ENCODE data around the gene C6orf52. TPM values are rescaled to one million over a fixed set of nuclear protein-coding genes. Genes with fewer than 3 reads are reported as not detected.
A peak's percentile ranks its signal among the peaks of the same experiment; 100 is the strongest.
"Not testable (repeated sequence)": the region's sequence is repeated elsewhere in the genome, so short reads cannot be mapped to it uniquely, and the experiment has no call there.

C6orf52 gene
- total RNA-seq, 2 experiments from 2014 or later: not detected

DNA sequence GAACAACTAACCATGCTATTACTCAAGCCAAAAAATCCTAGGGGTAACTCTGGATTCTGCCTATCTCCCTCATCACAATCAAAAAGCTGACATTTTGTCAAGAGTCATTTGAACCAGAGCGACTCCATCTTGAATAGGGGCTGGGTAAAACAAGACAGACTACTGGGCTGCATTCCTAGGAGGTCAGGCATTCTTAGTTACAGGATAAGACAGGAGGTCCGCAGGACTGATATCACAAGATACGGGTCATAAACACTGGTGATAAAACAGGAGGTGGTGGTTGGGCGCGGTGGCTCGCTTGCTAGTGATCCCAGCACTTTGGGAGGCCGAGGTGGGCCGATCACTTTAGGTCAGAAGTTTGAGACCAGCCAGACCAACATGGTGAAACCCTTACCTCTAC, 32.2 kb downstream of the C6orf52 start:
- H3K27me3 Mint-ChIP-seq: peaks cover 14% of the 10 kb centered on the region
- Histone ChIP-seq H3K27ac (ENCODE audit: low read depth in 1 of 2, low read length in 2 of 2) (no peak overlapping the region), H3K4me1 (ENCODE audit: insufficient read depth, low read length) (no peaks in the 10 kb centered on the region), H3K36me3 (ENCODE audit: insufficient read depth, low read length) (no peaks in the 10 kb centered on the region), H3K9me3 (ENCODE audit: control insufficient read depth in 1 of 2, insufficient read depth in 1 of 2, low read length in 2 of 2) (no peaks in the 10 kb centered on the region), H3K4me3 (ENCODE audit: low read length) (no peak overlapping the region), H3K27me3 (ENCODE audit: control insufficient read depth in 1 of 2, insufficient read depth in 2 of 2, low read length in 2 of 2) (no peaks in the 10 kb centered on the region)
- intact Hi-C loops (cut with DNase I, micrococcal nuclease): no loop called here
- CTCF ChIA-PET: interaction anchor here (0.7 kb wide), 1 partner anchor 57 kb away, joined by 3 read pairs; no protein-coding TSS in a partner anchor
- H3K4me3 Mint-ChIP-seq: no peak overlapping the region
- TF ChIP-seq, protein P1, sequence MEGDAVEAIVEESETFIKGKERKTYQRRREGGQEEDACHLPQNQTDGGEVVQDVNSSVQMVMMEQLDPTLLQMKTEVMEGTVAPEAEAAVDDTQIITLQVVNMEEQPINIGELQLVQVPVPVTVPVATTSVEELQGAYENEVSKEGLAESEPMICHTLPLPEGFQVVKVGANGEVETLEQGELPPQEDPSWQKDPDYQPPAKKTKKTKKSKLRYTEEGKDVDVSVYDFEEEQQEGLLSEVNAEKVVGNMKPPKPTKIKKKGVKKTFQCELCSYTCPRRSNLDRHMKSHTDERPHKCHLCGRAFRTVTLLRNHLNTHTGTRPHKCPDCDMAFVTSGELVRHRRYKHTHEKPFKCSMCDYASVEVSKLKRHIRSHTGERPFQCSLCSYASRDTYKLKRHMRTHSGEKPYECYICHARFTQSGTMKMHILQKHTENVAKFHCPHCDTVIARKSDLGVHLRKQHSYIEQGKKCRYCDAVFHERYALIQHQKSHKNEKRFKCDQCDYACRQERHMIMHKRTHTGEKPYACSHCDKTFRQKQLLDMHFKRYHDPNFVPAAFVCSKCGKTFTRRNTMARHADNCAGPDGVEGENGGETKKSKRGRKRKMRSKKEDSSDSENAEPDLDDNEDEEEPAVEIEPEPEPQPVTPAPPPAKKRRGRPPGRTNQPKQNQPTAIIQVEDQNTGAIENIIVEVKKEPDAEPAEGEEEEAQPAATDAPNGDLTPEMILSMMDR (IDR thresholded peaks at IDR 0.05): no peak
- DNase-seq (no peak), ATAC-seq (ENCODE audit: poor library complexity) (no peak)
- peaks cover 7% of the 10 kb centered on the region for H3K9me3 Mint-ChIP-seq
- H3K36me3 Mint-ChIP-seq (ENCODE audit: low read depth): no peaks in the 10 kb centered on the region
- H3K4me1 Mint-ChIP-seq (ENCODE audit: low read depth): no peaks in the 10 kb centered on the region
- no peak overlapping the region for H3K27ac Mint-ChIP-seq
- POLR2A ChIA-PET: no interaction called here

DNA sequence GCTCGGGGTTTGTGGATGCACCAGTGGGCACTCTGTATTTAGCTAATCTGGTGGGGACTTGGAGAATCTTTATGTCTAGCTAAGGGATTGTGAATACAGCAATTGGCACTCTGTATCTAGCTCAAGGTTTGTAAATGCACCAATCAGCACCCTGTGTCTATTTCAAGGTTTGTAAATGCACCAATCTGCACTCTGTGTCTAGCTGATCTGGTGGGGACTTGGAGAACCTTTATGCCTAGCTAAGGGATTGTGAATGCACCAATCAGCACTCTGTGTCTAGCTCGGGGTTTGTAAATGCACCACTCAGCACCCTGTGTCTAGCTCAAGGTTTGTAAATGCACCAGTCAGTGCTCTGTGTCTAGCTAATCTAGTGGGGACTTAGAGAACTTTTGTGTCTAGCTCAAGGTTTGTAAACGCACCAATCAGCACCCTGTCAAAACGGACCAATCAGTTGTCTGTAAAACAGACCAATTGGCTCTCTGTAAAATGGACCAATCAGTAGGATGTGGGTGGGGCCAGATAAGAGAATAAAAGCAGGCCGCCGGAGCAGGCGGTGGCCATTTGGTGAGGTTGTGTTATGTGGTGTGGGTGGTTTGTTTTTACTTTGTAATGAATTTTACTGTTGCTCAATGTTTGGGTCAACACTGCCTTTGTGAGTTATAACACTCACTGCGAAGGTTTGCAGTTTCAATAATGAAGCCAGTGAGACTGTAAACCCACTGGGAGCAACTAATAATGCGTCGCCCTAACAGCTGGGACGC, 33.8 kb downstream of the C6orf52 start:
- H3K9me3 ChIP-seq (ENCODE audit: control insufficient read depth in 1 of 2, insufficient read depth in 1 of 2, low read length in 2 of 2); H3K4me1 Mint-ChIP-seq (ENCODE audit: low read depth); H3K36me3 ChIP-seq (ENCODE audit: insufficient read depth, low read length); DNase-seq; H3K27ac Mint-ChIP-seq; H3K36me3 Mint-ChIP-seq (ENCODE audit: low read depth); H3K4me3 ChIP-seq (ENCODE audit: low read length); CTCF ChIA-PET; intact Hi-C loops (cut with DNase I, micrococcal nuclease); H3K27me3 ChIP-seq (ENCODE audit: control insufficient read depth in 1 of 2, insufficient read depth in 2 of 2, low read length in 2 of 2); H3K27ac ChIP-seq (ENCODE audit: low read depth in 1 of 2, low read length in 2 of 2); H3K4me1 ChIP-seq (ENCODE audit: insufficient read depth, low read length); ATAC-seq (ENCODE audit: poor library complexity); H3K9me3 Mint-ChIP-seq: not testable (repeated sequence)
- POLR2A ChIA-PET: interaction anchor here (1.0 to 1.1 kb wide), 2 partner anchors 34 to 59 kb away, joined by 3 read pairs; partner anchors contain the start of genes C6orf52 and PAK1IP1
- Mint-ChIP-seq H3K4me3 (peak overlapping the region; percentile 73), H3K27me3 (peaks cover 23% of the 10 kb centered on the region)

DNA sequence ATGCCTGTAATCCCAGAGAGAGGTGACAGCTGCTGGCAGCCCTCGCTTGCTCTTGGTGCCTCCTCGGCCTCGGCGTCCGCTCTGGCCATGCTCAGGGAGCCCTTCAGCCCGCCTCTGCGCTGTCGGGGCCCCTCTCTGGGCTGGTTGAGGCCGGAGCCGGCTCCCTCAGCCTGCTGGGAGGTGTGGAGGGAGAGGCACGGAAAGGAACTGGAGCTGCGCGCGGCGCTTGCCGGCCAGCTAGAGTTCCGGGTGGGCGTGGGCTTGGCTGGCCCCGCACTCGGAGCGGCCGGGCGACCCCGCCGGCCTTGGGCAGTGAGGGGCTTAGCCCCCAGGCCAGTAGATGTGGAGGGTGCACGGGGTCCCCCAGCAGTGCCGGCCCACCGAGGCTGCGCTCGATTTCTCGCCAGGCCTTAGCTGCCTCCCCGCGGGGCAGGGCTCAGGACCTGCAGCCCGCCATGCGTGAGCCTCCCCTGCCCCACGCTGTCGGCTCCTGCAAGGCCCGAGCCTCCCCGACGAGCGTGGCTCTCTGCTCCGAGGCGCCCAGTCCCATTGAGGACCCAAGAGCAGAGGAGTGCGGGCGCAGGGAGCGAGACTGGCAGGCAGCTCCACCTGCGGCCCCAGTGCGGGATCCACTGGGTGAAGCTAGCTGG, 34.6 kb downstream of the C6orf52 start:
- Mint-ChIP-seq H3K9me3 (peaks cover 6% of the 10 kb centered on the region), H3K4me1 (ENCODE audit: low read depth) (peaks cover 11% of the 10 kb centered on the region), H3K27me3 (peaks cover 31% of the 10 kb centered on the region), H3K36me3 (ENCODE audit: low read depth) (no peaks in the 10 kb centered on the region), H3K27ac (no peak overlapping the region), H3K4me3 (peak overlapping the region; percentile 73)
- peak in 2 of 14 experiments; percentile 14 to 15 for DNase-seq
- intact Hi-C loops (cut with DNase I, micrococcal nuclease): no loop called here
- TF ChIP-seq, protein P1 (IDR thresholded peaks at IDR 0.05): no peak
- ATAC-seq (ENCODE audit: poor library complexity): no peak
- POLR2A ChIA-PET: interaction anchor here (0.6 to 1.1 kb wide), 3 partner anchors 35 to 150 kb away, joined by 3 read pairs; partner anchors contain the start of genes C6orf52 and PAK1IP1
- CTCF ChIA-PET: no interaction called here
- H3K9me3 ChIP-seq (ENCODE audit: control insufficient read depth in 1 of 2, insufficient read depth in 1 of 2, low read length in 2 of 2): no peaks in the 10 kb centered on the region
- no peaks in the 10 kb centered on the region for H3K36me3 ChIP-seq (ENCODE audit: insufficient read depth, low read length)
- H3K27me3 ChIP-seq (ENCODE audit: control insufficient read depth in 1 of 2, insufficient read depth in 2 of 2, low read length in 2 of 2): peaks cover 0 to 2% of the 10 kb centered on the region in 2 experiments
- H3K4me3 ChIP-seq (ENCODE audit: low read length): peak overlapping the region; percentile 41
- peaks cover 5% of the 10 kb centered on the region for H3K4me1 ChIP-seq (ENCODE audit: insufficient read depth, low read length)
- no peak overlapping the region for H3K27ac ChIP-seq (ENCODE audit: low read depth in 1 of 2, low read length in 2 of 2)
